IPS-NIHi7 (cell line): ENCODE data around the gene PPM1L.
"Not testable (repeated sequence)": the region's sequence is repeated elsewhere in the genome, so short reads cannot be mapped to it uniquely, and the experiment has no call there.

ENCODE experiments used
- DNase-seq: peaks from one replicate; pipeline ENCODE4 v3.0.0; 2012; ENCODE audit warnings: mixed read lengths; ENCODE audit errors: extremely low spot score

PPM1L gene

GRCh38 chr3:160755776-160756304, at the start of gene PPM1L:
Gene PPM1L, plus strand, starts transcription at chr3:160756231.
- peak; percentile 39 for DNase-seq

- DNase-seq, result peak; percentile 41
Measured at GRCh38 chr3:160707187-160707794, 48.7 kb upstream of the PPM1L start.

- DNase-seq, result no peak
Measured at GRCh38 chr3:160709477-160710182, 46.4 kb upstream of the PPM1L start.

GRCh38 chr3:160713144-160713543, 42.9 kb upstream of the PPM1L start:
- DNase-seq, result not testable (repeated sequence)

- DNase-seq, result no peak
Measured at GRCh38 chr3:160719710-160720109, 36.3 kb upstream of the PPM1L start.

GRCh38 chr3:160720123-160720746, 35.8 kb upstream of the PPM1L start:
- DNase-seq, result peak; percentile 35

- no peak for DNase-seq
Measured at GRCh38 chr3:160722331-160722730, 33.7 kb upstream of the PPM1L start.

GRCh38 chr3:160725338-160725737, 30.7 kb upstream of the PPM1L start:
- DNase-seq, result no peak

- DNase-seq, result no peak
Measured at GRCh38 chr3:160735826-160736225, 20.2 kb upstream of the PPM1L start.

GRCh38 chr3:160738048-160738447, 18.0 kb upstream of the PPM1L start:
- DNase-seq, result no peak

- DNase-seq, result no peak
Measured at GRCh38 chr3:160739079-160739478, 17.0 kb upstream of the PPM1L start.

GRCh38 chr3:160746976-160747375, 9.1 kb upstream of the PPM1L start:
- no peak for DNase-seq

GRCh38 chr3:160747422-160747821, 8.6 kb upstream of the PPM1L start:
- DNase-seq, result no peak

- no peak for DNase-seq
Measured at GRCh38 chr3:160748231-160748630, 7.8 kb upstream of the PPM1L start.

GRCh38 chr3:160748787-160749186, 7.2 kb upstream of the PPM1L start:
- DNase-seq, result no peak

GRCh38 chr3:160753953-160754352, 2.1 kb upstream of the PPM1L start:
- DNase-seq, result no peak

- DNase-seq, result peak; percentile 49
Measured at GRCh38 chr3:160754371-160754854, 1.6 kb upstream of the PPM1L start.

- DNase-seq, result peak; percentile 80
Measured at GRCh38 chr3:160754855-160755747, 930 bp upstream of the PPM1L start.

- DNase-seq, result peak; percentile 11
Measured at GRCh38 chr3:160757233-160758106, 1.4 kb downstream of the PPM1L start.

- DNase-seq, result no peak
Measured at GRCh38 chr3:160758929-160759577, 3.0 kb downstream of the PPM1L start.
